Measurements from ENCODE around the gene NINJ1. TPM values are rescaled to one million over a fixed set of nuclear protein-coding genes. Genes with fewer than 3 reads are reported as not detected.

Gene NINJ1
- total and polyA plus RNA-seq, 2 of the 13 experiments (the other 11 are each of a cell fraction or from before 2014, with no cell fraction given), result 81.2 to 92.1 TPM

DNA sequence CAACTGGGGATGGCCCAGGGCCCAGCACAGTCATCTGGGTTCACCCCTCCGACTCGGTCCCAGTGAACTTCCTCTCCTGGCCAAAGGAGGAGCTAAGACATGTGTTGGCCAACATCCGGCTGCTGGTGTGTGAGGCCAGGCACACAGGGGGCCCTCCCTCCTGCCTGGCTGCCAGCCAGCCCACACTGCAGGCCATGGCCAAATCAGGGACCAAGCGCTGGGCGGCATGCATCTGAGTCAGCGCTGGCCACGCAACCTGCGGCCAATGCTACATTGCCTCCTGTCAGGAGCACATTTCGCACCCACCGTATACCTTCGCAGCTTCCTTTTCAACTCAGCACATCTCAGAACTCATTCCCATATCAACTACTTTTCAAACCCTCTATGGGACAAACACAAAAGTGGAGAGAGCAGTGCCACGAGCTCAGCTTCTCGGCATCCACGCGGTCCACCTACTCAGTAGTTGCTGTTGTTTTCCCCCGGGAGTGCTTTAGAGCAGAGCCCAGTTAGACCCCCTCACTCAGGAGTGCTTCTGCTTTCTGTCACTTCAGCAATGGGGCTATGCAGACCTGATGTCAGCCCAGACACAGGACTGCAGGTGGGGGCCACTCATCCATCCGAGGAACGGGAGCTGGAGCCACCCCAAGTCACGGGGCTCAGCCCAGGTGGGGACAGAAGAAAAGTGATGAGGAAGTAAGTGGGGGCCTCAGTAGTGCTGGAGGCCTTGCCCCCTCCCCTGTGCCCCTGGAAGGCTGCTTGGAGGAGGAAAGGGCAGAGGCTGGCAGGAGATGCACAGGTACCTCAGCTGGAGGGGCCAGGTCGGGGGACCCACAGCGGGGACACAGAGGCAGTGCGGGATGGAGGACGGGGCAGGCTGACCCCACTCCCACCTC, 13.9 kb downstream of the NINJ1 start (continued):
- peak; percentile 94; the same call in 1 of the 2 replicates for TF ChIP-seq ZNF816 (CRISPR knock-in tag; IDR thresholded peaks at IDR 0.05; ENCODE audit: borderline replicate concordance)
- peak; percentile 60; the same call in 1 of the 2 replicates for TF ChIP-seq KDM4B (CRISPR knock-in tag; IDR thresholded peaks at IDR 0.05)
- peak; percentile 33; the same call in 1 of the 2 replicates for TF ChIP-seq MAF1 (CRISPR knock-in tag; IDR thresholded peaks at IDR 0.05; ENCODE audit: borderline replicate concordance)
- TF ChIP-seq WIZ (CRISPR knock-in tag; IDR thresholded peaks at IDR 0.05), result no peak
- TF ChIP-seq ZFP91 (CRISPR knock-in tag; IDR thresholded peaks at IDR 0.05; ENCODE audit: borderline replicate concordance), result peak; percentile 90
- 0 out of 2 replicates have a peak, but pooled peaks have one; percentile 36 for TF ChIP-seq CENPT (CRISPR knock-in tag; IDR thresholded peaks at IDR 0.05; ENCODE audit: low read depth)
- no peak for TF ChIP-seq GPBP1L1 (CRISPR knock-in tag; IDR thresholded peaks at IDR 0.05)
- 0 out of 2 replicates have a peak, but pooled peaks have one; percentile 49 for TF ChIP-seq RERE (CRISPR knock-in tag; IDR thresholded peaks at IDR 0.05; ENCODE audit: low read depth)
- peak; percentile 55 for TF ChIP-seq ZNF264 (CRISPR knock-in tag; IDR thresholded peaks at IDR 0.05)
- TF ChIP-seq PTBP1 (IDR thresholded peaks at IDR 0.05; ENCODE audit: low read depth, low read length, poor library complexity, severe bottlenecking), result no peak
- no peak for TF ChIP-seq ZSCAN30 (CRISPR knock-in tag; IDR thresholded peaks at IDR 0.05)
- TF ChIP-seq ZFP62 (CRISPR knock-in tag; IDR thresholded peaks at IDR 0.05), result no peak
- TF ChIP-seq KLF16 (CRISPR knock-in tag; IDR thresholded peaks at IDR 0.05), result peak in 1 of 2 experiments; percentile 90; a peak in 2 of 4 replicates
- TF ChIP-seq SNAI1 (CRISPR knock-in tag; IDR thresholded peaks at IDR 0.05; ENCODE audit: borderline replicate concordance), result no peak
- TF ChIP-seq SRF (IDR thresholded peaks at IDR 0.05; ENCODE audit: low read depth, low read length), result peak; percentile 68; the same call in 1 of the 2 replicates
- TF ChIP-seq TSC22D2 (CRISPR knock-in tag; IDR thresholded peaks at IDR 0.05; ENCODE audit: borderline replicate concordance), result no peak
- no peak for TF ChIP-seq ZNF20 (CRISPR knock-in tag; IDR thresholded peaks at IDR 0.05)
- TF ChIP-seq, protein P1, sequence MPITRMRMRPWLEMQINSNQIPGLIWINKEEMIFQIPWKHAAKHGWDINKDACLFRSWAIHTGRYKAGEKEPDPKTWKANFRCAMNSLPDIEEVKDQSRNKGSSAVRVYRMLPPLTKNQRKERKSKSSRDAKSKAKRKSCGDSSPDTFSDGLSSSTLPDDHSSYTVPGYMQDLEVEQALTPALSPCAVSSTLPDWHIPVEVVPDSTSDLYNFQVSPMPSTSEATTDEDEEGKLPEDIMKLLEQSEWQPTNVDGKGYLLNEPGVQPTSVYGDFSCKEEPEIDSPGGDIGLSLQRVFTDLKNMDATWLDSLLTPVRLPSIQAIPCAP (CRISPR knock-in tag; IDR thresholded peaks at IDR 0.05; ENCODE audit: low read depth), result no peak
